Measurements from ENCODE around the gene SLC49A3.

DNA sequence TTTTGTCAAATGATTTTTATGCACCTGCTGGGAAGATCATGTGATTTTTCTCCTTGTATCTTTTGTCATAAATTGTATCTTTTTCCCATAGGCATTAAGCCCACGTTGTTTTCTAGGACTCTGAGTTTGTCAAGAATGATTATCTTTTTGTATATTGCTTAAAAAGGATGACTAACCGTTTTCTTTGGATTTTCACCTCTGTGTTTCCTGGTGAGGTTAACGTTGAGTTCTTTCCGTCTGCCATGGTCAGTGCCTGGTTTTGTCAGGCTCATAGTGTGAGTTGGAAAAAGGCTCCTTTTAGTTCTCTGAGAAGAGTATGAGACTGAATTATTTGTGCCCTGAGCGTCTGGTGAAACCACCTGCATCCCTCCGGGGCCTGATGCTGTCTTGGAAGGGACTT lies 38.6 kb upstream of the SLC49A3 start:
- TF ChIP-seq, protein P1, sequence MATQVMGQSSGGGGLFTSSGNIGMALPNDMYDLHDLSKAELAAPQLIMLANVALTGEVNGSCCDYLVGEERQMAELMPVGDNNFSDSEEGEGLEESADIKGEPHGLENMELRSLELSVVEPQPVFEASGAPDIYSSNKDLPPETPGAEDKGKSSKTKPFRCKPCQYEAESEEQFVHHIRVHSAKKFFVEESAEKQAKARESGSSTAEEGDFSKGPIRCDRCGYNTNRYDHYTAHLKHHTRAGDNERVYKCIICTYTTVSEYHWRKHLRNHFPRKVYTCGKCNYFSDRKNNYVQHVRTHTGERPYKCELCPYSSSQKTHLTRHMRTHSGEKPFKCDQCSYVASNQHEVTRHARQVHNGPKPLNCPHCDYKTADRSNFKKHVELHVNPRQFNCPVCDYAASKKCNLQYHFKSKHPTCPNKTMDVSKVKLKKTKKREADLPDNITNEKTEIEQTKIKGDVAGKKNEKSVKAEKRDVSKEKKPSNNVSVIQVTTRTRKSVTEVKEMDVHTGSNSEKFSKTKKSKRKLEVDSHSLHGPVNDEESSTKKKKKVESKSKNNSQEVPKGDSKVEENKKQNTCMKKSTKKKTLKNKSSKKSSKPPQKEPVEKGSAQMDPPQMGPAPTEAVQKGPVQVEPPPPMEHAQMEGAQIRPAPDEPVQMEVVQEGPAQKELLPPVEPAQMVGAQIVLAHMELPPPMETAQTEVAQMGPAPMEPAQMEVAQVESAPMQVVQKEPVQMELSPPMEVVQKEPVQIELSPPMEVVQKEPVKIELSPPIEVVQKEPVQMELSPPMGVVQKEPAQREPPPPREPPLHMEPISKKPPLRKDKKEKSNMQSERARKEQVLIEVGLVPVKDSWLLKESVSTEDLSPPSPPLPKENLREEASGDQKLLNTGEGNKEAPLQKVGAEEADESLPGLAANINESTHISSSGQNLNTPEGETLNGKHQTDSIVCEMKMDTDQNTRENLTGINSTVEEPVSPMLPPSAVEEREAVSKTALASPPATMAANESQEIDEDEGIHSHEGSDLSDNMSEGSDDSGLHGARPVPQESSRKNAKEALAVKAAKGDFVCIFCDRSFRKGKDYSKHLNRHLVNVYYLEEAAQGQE (IDR thresholded peaks at IDR 0.05; ENCODE audit: insufficient read depth in 1 of 2, low read depth in 2 of 2, low read length in 2 of 2) = no peak
- TF ChIP-seq TAF1 (IDR thresholded peaks at IDR 0.05; ENCODE audit: borderline replicate concordance, insufficient read depth, low read length) (no peak), FOXP2 (optimal IDR thresholded peaks at IDR 0.05; ENCODE audit: borderline replicate concordance, extremely low read depth, extremely low read length, insufficient read depth) (no peak)

All from PFSK-1 (cell line).